Erythroblast (primary cell): Measurements from ENCODE around the gene KLF8.
"Not testable (repeated sequence)": the region's sequence is repeated elsewhere in the genome, so short reads cannot be mapped to it uniquely, and the experiment has no call there.

Experiments used
- DNase-seq, 2 experiments: peaks; one replicate each; lab custom pipeline; 2025; lab: John Stamatoyannopoulos, UW
- GATA1 ChIP-seq: IDR thresholded peaks from 2 replicates; pipeline ENCODE4 v1.6.1; 2011; ENCODE audit warnings: low read depth, mild to moderate bottlenecking, control low read depth, low read length, moderate library complexity
- POLR2A ChIP-seq: IDR thresholded peaks from 2 replicates; pipeline ENCODE4 v1.6.1; 2011; ENCODE audit warnings: mild to moderate bottlenecking, low read length

Gene KLF8

DNA sequence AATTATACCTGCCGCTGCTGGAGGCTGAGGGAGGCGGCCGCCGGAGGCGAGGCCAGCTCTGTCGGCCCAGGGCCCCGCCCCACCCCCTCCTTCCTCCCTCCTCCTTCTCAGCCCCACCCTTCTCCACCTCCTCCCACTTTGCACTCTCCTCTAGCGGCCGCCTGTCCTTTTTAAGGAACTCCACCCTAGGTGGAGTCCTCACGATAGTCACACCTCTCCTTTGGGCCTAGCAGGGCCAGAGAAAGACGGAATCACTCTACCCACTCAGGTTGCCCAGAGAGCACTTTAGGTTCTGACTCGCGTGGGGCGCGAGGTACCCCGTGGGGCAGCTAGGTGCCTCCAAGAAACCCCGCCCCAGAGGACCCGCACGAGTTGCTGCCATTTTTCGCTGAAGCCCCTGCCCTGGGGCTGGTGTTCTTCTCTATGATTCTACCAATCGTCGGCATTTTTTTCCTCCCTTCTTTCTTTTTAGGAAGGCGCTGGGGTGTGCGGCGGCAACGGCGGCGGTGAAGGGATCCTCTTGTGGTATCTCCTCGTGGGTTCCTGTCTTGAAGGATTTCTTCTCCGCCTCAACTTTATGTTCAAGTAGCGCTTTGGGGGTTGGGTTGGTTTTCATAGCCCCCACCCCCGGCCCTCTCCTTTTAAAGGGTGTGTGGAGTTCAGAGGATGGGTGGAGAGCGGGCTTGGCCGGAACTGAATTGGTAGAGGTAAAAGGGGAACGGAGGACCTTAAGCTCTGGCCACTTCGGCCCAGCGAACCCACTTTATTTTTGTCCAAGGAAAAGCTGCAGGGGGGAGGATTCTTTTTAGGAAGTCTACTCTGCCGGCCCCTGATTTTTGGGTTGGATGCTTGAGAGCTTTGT, at the start of gene KLF8:
Gene KLF8 (plus strand): TSS at position 136 of the 862 bp plus-strand sequence. CDS start 979 bp downstream, outside the sequence.
- TF ChIP-seq GATA1 (no peak), POLR2A (no peak)
- peak; percentile 36 to 43 for DNase-seq

DNA sequence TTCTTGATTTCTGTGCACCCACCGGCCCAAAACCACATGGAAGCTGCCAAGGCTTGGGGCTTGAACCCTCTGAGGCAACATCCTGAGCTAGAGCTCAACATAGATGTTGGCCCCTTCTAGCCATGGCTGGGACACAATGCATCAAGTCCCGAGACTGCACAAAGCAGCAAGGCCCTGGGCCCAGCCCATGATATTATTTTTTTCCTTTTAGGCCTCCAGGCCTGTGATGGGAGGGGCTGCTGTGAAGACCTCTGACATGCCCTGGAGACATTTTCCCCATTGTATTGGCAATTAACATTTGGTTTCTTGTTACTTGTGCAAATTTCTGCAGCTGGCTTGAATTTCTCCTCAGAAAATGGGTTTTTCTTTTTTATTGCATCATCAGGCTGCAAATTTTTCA, 25.2 kb upstream of the KLF8 start:
- not testable (repeated sequence) for DNase-seq

DNA sequence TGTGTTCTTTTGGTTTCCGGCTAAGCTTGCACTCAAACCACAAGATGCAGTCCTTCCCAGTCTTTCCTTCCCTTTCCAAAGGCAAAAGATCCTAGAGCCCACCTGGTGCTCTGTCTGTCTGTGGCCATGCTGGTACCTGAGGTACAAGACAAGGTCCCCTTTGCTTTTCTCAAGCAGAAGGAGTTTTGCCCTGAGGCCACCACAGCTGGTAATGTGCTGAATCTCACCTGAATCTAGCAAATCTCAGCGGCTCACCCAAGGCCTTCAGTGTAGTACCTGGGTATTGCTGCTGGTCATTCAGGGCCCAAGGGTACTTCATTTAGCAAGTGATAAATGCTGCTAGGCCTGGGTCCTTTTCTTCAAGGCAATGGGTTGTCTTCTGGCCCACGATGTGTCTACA, 20.5 kb upstream of the KLF8 start:
- no peak for TF ChIP-seq POLR2A
- no peak for TF ChIP-seq GATA1
- no peak for DNase-seq

DNA sequence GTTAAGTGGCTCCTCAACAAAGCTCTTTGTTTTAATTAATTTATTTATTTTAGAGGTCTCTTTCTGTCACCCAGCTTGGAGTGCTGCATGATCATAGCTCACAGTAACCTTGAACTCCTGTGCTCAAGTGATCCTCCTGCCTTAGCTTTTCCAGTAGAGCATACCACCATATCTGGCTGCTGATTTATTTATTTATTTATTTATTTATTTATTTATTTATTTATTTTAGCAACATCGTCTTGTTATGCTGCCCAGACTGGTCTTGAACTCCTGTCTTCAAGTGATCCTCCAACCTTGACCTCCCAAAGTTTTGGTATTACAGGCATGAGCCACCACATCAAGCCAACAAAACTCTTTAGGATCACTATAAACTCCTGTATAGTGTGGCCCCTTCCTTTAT, 15.8 kb upstream of the KLF8 start:
- no peak for DNase-seq
- TF ChIP-seq GATA1 (no peak), POLR2A (no peak)

DNA sequence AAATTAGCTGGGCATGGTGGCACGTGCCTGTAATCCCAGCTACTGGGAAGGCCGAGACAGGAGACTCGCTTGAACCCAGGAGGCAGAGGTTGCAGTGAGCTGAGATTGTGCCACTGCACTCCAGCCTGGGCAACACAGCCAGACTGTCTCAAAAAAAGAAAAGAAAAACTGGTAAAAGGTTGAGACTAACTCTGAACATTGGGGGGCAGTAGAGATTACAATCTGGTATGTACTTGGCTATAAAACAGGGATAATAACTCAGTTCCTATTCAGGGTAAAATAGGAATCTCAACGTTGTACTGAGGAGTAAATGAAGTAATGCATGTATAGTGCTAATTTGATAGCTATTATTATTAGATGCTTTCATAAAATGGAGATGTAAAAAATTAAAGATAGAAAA, 12.5 kb upstream of the KLF8 start:
- TF ChIP-seq POLR2A (no peak), GATA1 (no peak)
- peak in 1 of 2 experiments; percentile 0 for DNase-seq

DNA sequence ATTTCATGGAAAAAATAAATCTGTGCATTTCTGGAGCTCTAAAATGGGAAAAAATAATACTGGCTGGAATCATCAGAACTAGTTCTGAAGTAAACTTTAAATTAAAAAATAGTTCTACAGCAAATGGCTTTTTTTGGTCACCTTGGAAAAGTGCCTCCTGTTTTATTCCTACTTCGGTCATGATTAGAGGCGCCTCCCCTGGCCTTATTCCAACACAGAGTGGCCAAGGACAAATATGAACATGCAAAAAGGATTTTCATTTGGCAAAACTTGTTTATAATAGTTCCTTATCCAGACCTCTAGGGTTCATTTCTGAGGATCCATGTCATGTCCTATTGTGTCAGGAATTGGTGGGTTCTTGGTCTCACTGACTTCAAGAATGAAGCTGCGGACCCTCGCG, 11.1 kb upstream of the KLF8 start:
- DNase-seq: no peak
- TF ChIP-seq POLR2A (no peak), GATA1 (no peak)

DNA sequence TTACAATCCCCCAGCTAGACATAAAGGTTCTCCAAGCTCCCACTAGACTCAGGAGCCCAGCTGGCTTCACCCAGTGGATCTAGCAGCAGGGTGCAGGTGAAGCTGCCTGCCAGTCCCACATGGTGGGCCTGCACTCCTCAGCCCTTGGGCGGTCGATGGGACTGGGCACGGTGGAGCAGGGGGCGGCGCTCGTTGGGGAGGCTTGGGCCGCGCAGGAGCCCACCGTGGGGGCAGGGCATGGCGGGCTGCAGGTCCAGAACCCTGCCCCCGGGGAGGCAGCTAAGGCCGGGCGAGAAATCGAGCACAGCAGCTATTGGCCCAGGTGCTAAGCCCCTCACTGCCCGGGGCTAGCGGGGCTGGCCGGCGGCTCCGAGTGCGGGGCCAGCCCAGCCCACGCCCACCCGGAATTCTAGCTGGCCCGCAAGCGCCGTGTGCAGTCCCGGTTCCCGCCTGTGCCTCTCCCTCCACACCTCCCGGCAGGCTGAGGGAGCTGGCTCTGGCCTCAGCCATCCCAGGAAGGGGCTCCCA, 9.6 kb upstream of the KLF8 start:
- no peak for TF ChIP-seq GATA1
- no peak for TF ChIP-seq POLR2A
- DNase-seq: no peak

DNA sequence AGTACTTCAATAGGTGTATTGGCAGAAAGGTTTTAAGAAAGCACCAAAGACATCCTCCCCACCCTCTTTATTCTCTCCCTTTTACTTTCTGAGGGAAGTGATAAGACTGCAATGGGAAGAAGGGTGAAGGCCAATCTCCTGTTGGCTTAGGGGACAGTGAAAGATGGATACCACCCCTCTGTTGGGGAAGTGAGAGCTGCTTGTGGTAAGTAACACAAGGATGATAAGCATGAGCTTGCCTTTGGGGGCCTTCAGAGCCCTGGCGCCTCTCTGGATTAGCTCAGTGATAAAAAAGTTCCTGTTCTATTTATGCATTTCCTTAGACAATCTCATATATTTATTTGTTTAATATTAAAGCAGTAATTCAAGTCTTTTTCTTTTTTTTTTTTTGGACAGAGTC, 5.2 kb upstream of the KLF8 start:
- DNase-seq: no peak
- TF ChIP-seq POLR2A (no peak), GATA1 (no peak)

DNA sequence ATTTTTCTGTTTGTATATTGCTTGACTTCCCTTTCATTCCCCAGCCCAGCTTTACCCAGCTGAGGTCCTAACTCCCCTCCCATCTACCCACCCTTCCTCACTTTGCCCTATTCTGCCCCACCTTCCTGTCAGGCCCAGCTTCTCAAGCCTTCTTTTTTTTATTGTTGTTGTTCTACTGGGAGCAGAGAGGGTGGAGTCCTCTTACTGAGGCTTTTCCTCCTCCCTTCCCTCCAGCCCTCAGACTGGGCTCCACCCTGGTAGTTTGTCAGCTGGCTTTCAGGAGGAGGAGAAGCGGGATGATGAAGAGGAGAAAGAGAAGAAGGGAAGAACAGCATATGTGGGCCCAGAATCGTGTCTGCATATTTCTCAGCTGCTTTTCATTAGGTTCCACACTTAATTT, 3.2 kb upstream of the KLF8 start:
- TF ChIP-seq POLR2A (no peak), GATA1 (no peak)
- DNase-seq: no peak

DNA sequence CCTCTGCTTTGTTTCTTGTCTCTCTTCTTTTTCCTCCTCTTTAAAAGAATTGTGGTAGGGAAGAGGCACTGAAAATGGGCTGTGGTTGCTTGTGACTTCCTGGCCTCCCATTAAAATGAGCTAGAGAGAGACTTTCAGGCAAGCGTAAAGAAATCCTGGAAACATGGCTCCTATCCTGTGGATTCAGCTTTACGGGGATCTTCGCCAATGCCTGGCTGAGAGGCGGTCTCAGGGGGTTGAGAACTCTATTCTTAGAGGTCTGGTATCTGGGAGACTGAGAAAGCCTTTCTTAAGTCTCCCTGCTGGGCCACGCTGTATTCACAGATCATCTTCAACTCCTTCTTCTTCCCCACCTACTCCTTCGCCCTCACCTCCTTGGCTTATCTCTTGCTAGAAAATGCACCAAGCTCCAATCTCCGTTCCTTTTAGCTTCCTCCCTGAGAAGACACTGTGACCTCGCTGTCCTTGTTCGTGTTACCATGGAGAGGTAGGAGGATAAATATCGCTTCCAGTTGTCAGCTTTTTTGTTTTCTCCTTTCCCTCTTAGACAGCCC, 542 bp upstream of the KLF8 start:
- no peak for TF ChIP-seq POLR2A
- TF ChIP-seq GATA1: no peak
- DNase-seq: no peak

DNA sequence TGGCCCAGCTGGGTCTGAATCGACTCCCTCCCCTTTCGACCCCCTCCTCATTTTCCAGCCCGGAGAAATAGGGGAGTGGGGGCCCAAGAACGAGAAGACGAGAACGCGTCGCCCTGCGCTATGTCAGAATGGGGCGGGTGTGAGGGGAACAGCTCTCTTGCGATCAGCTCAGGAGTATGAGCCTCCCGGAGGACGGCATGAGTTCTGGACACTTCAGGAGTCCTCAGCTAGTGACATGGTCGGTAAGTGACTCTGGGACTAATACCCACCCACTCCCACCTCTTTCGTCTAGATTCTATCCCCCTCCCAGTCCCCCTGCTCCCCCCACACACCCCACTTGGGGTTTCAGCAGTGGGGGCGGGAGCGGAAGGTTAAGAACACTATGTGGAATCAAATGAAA, 944 bp downstream of the KLF8 start:
- TF ChIP-seq GATA1: no peak
- TF ChIP-seq POLR2A: no peak

DNA sequence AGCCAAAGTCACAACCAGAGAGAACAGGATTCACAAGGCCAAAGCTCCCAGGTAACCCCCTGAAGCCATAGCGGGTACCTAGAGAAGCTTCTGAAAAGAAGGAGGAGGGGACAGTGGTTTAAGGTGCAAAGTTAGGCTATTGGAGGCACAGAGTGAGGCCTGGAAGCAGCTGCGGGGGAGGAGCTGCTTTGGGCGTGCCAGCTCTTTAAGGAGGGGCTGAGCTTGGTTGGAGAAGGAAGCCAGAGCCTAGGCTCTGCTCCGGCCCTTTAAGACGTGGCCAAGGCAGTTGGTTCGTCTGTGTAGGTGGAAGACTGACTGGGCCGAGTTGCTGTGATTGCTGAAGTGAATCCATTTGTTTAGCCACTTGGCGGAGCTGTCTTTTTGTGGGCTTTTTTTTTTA, 1.5 kb downstream of the KLF8 start:
- DNase-seq: peak in 1 of 2 experiments; percentile 1
- no peak for TF ChIP-seq GATA1
- no peak for TF ChIP-seq POLR2A

More for the DNA sequence above, 944 bp downstream of the KLF8 start:
- no peak for DNase-seq

DNA sequence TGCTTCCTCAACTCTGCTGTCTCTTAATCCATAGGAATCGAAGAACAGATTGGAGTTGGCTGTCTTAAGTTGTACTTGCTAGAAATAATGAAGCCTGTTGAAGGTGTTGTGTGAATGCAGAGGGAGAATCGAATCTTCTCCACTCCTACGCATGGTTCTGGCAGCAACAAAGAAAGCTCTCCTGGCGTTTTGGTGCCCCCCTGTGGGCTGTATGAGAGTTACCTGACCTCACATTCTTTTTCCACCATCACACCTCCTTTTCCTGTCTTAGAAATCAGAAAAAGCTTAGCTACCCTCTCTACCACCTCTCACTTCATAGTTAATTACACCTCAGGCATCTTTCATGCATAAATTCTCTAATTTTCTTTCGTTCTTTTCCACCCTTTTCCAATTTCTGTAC, 16.3 kb downstream of the KLF8 start:
- TF ChIP-seq GATA1: no peak
- TF ChIP-seq POLR2A: no peak
- peak; percentile 44 to 63 for DNase-seq
